Measurements from ENCODE around the gene ATP6V1C2.
"Not testable (repeated sequence)": the region's sequence is repeated elsewhere in the genome, so short reads cannot be mapped to it uniquely, and the experiment has no call there.

ATP6V1C2 gene

GRCh38 chr2:10817413-10817812, 96.0 kb downstream of the ATP6V1C2 start:
- DNase-seq = no peak

- not testable (repeated sequence) for DNase-seq
Observed at GRCh38 chr2:10818305-10818704, 96.9 kb downstream of the ATP6V1C2 start.

GRCh38 chr2:10818984-10819383, 97.6 kb downstream of the ATP6V1C2 start:
- no peak for DNase-seq

GRCh38 chr2:10819714-10820314, 98.4 kb downstream of the ATP6V1C2 start:
- no peak for DNase-seq

- no peak for DNase-seq
Observed at GRCh38 chr2:10820562-10820961, 99.1 kb downstream of the ATP6V1C2 start.

GRCh38 chr2:10820978-10821695, 99.7 kb downstream of the ATP6V1C2 start:
- DNase-seq = no peak

GRCh38 chr2:10824191-10824590, 102.8 kb downstream of the ATP6V1C2 start:
- DNase-seq = no peak

- DNase-seq = no peak
Observed at GRCh38 chr2:10826026-10826425, 104.6 kb downstream of the ATP6V1C2 start.

- no peak for DNase-seq
Observed at GRCh38 chr2:10826625-10827024, 105.2 kb downstream of the ATP6V1C2 start.

- DNase-seq = no peak
Observed at GRCh38 chr2:10828346-10828745, 106.9 kb downstream of the ATP6V1C2 start.

- DNase-seq = no peak
Observed at GRCh38 chr2:10829299-10829698, 107.9 kb downstream of the ATP6V1C2 start.

- DNase-seq = no peak
Observed at GRCh38 chr2:10830203-10830602, 108.8 kb downstream of the ATP6V1C2 start.

- no peak for DNase-seq
Observed at GRCh38 chr2:10830641-10831399, 109.4 kb downstream of the ATP6V1C2 start.

GRCh38 chr2:10831400-10831985, 110.1 kb downstream of the ATP6V1C2 start:
- no peak for DNase-seq

- peak; percentile 88 to 89 for DNase-seq
Observed at GRCh38 chr2:10832203-10832936, 110.9 kb downstream of the ATP6V1C2 start.

GRCh38 chr2:10833021-10833420, 111.6 kb downstream of the ATP6V1C2 start:
- DNase-seq = no peak

GRCh38 chr2:10834068-10834655, 112.7 kb downstream of the ATP6V1C2 start:
- no peak for DNase-seq

All from activated T-cell treated with anti-CD3 and anti-CD28 coated beads, Interleukin-2, amount 50 U/mL, for 48 hours (primary cell).